ENCODE measurements around the gene DNAI1.
A peak's percentile ranks its signal among the peaks of the same experiment; 100 is the strongest.

DNAI1 gene

DNA sequence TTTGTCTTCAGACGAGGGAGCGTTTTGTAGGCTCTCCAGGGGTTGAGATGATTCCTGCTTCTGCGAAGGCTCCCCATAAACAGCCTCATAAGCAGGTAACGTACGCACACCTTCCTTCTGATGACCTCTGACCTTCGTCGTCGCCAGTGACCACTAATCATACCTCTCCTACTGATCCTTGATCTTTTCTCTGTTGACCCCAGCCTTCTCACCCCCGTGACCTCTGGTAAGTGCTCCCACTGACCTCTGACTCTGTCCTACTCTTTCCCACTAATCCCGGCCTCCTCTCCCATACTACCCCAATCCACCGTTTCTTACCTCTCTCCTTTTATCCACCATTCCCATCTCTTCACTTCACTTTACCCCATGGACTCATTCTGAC is 345 bp downstream of the DNAI1 start:
- H3K27ac ChIP-seq (replicated peaks): no peak overlapping the region
- TF ChIP-seq GABPA (IDR thresholded peaks at IDR 0.05; ENCODE audit: low read depth) (no peak), SPI1 (IDR thresholded peaks at IDR 0.05; ENCODE audit: borderline replicate concordance, low read depth) (no peak)
- peak overlapping the region; percentile 8 for H3K4me3 ChIP-seq (replicated peaks; ENCODE audit: insufficient read depth, low read length)
- no peak for DNase-seq (ENCODE audit: low read depth in 1 of 2, low spot score in 1 of 2)
- peaks cover 4% of the 10 kb centered on the region for H3K27me3 ChIP-seq (ENCODE audit: insufficient read depth, poor library complexity, severe bottlenecking)

GRCh38 chr9:34459356-34459755 is 751 bp downstream of the DNAI1 start:
- no peak for DNase-seq (ENCODE audit: low read depth in 1 of 2, low spot score in 1 of 2)
- Histone ChIP-seq H3K4me3 (replicated peaks; ENCODE audit: insufficient read depth, low read length) (no peak overlapping the region), H3K27me3 (ENCODE audit: insufficient read depth, poor library complexity, severe bottlenecking) (peaks cover 4% of the 10 kb centered on the region), H3K27ac (replicated peaks) (no peak overlapping the region)
- TF ChIP-seq REST (IDR thresholded peaks at IDR 0.05; ENCODE audit: insufficient replicate concordance, low read depth) (no peak), GABPA (IDR thresholded peaks at IDR 0.05; ENCODE audit: low read depth) (no peak), CTCF (IDR thresholded peaks at IDR 0.05; ENCODE audit: insufficient read depth, low read length) (no peak), SPI1 (IDR thresholded peaks at IDR 0.05; ENCODE audit: borderline replicate concordance, low read depth) (no peak), POLR2AphosphoS5 (IDR thresholded peaks at IDR 0.05; ENCODE audit: low read depth) (no peak)

- no peak for DNase-seq (ENCODE audit: low read depth in 1 of 2, low spot score in 1 of 2)
- Histone ChIP-seq H3K27ac (replicated peaks) (no peak overlapping the region), H3K27me3 (ENCODE audit: insufficient read depth, poor library complexity, severe bottlenecking) (peaks cover 4% of the 10 kb centered on the region), H3K4me3 (replicated peaks; ENCODE audit: insufficient read depth, low read length) (no peak overlapping the region)
- no peak for TF ChIP-seq CTCF (IDR thresholded peaks at IDR 0.05; ENCODE audit: insufficient read depth, low read length)
- no peak for TF ChIP-seq POLR2AphosphoS5 (IDR thresholded peaks at IDR 0.05; ENCODE audit: low read depth)
- no peak for TF ChIP-seq REST (IDR thresholded peaks at IDR 0.05; ENCODE audit: insufficient replicate concordance, low read depth)
- no peak for TF ChIP-seq SPI1 (IDR thresholded peaks at IDR 0.05; ENCODE audit: borderline replicate concordance, low read depth)
- TF ChIP-seq GABPA (IDR thresholded peaks at IDR 0.05; ENCODE audit: low read depth): no peak
Measured at GRCh38 chr9:34459941-34460340, 1.3 kb downstream of the DNAI1 start.

- Histone ChIP-seq H3K27me3 (ENCODE audit: insufficient read depth, poor library complexity, severe bottlenecking) (peaks cover 4% of the 10 kb centered on the region), H3K4me3 (replicated peaks; ENCODE audit: insufficient read depth, low read length) (no peak overlapping the region), H3K27ac (replicated peaks) (no peak overlapping the region)
- TF ChIP-seq SPI1 (IDR thresholded peaks at IDR 0.05; ENCODE audit: borderline replicate concordance, low read depth) (no peak), POLR2AphosphoS5 (IDR thresholded peaks at IDR 0.05; ENCODE audit: low read depth) (no peak)
- DNase-seq (ENCODE audit: low read depth in 1 of 2, low spot score in 1 of 2): no peak
Measured at GRCh38 chr9:34463098-34463900, 4.7 kb downstream of the DNAI1 start.

DNA sequence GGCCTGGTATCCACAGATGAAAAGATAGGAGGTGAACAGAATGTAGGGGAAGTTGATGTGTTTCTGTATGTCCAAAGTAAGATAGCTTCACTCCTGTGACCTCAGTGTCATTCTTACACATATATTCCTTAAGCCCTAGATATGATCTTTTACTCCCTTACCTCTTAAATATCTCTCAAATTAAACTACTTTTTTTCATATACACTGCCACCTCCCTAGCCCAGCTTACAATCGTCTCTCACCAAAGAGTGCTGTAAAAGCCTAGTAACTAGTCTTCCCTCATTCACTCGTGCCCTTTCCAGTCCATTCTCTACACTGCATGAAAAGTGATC is 5.3 kb downstream of the DNAI1 start:
- no peak overlapping the region for H3K4me3 ChIP-seq (replicated peaks; ENCODE audit: insufficient read depth, low read length)
- no peak overlapping the region for H3K27ac ChIP-seq (replicated peaks)
- DNase-seq (ENCODE audit: low read depth in 1 of 2, low spot score in 1 of 2): no peak
- H3K27me3 ChIP-seq (ENCODE audit: insufficient read depth, poor library complexity, severe bottlenecking): peaks cover 4% of the 10 kb centered on the region
- TF ChIP-seq REST (IDR thresholded peaks at IDR 0.05; ENCODE audit: insufficient replicate concordance, low read depth): no peak
- no peak for TF ChIP-seq CTCF (IDR thresholded peaks at IDR 0.05; ENCODE audit: insufficient read depth, low read length)
- no peak for TF ChIP-seq GABPA (IDR thresholded peaks at IDR 0.05; ENCODE audit: low read depth)
- TF ChIP-seq POLR2AphosphoS5 (IDR thresholded peaks at IDR 0.05; ENCODE audit: low read depth): no peak
- TF ChIP-seq SPI1 (IDR thresholded peaks at IDR 0.05; ENCODE audit: borderline replicate concordance, low read depth): no peak
